GM18870 (cell line): ENCODE data around the gene CCDC187.

Experiments
- ATAC-seq: cut with Tn5 transposase; IDR thresholded peaks from one replicate; pipeline ENCODE4 v1.9.1; 2021; ENCODE audit warnings: moderate library complexity; ENCODE audit not compliant: unreplicated experiment

The CCDC187 gene

GRCh38 chr9:136212345-136212950 lies 91.4 kb downstream of the CCDC187 start:
- no peak for ATAC-seq

GRCh38 chr9:136211441-136212344 lies 92.2 kb downstream of the CCDC187 start:
- ATAC-seq: no peak

GRCh38 chr9:136211006-136211405 lies 92.9 kb downstream of the CCDC187 start:
- ATAC-seq: no peak

GRCh38 chr9:136210276-136210675 lies 93.6 kb downstream of the CCDC187 start:
- ATAC-seq: no peak

GRCh38 chr9:136209786-136210185 lies 94.1 kb downstream of the CCDC187 start:
- ATAC-seq: no peak

- no peak for ATAC-seq
These were observed 94.7 kb downstream of the CCDC187 start for GRCh38 chr9:136209232-136209631.

GRCh38 chr9:136208675-136209074 lies 95.2 kb downstream of the CCDC187 start:
- ATAC-seq: no peak

GRCh38 chr9:136207616-136208015 lies 96.3 kb downstream of the CCDC187 start:
- ATAC-seq: no peak

- no peak for ATAC-seq
These were observed 97.2 kb downstream of the CCDC187 start for GRCh38 chr9:136206602-136207275.

- no peak for ATAC-seq
These were observed 98.2 kb downstream of the CCDC187 start for GRCh38 chr9:136205707-136205992.

- no peak for ATAC-seq
These were observed 98.8 kb downstream of the CCDC187 start, which contains the start of gene LHX3 for GRCh38 chr9:136204838-136205706. LHX3 (minus strand) TSS chr9:136205128; CDS start chr9:136205012, 116 bp downstream.

- no peak for ATAC-seq
These were observed 99.6 kb downstream of the CCDC187 start for GRCh38 chr9:136204145-136204805.

- ATAC-seq: no peak
These were observed 100.3 kb downstream of the CCDC187 start for GRCh38 chr9:136203408-136204144.

- no peak for ATAC-seq
These were observed 101.2 kb downstream of the CCDC187 start for GRCh38 chr9:136202454-136203407.

- no peak for ATAC-seq
These were observed 102.1 kb downstream of the CCDC187 start for GRCh38 chr9:136201609-136202453.

- no peak for ATAC-seq
These were observed 102.7 kb downstream of the CCDC187 start for GRCh38 chr9:136201174-136201573.

GRCh38 chr9:136200424-136200823 lies 103.5 kb downstream of the CCDC187 start:
- ATAC-seq: no peak
